ENCODE results near the gene OR56A4.
"Not testable (repeated sequence)": the region's sequence is repeated elsewhere in the genome, so short reads cannot be mapped to it uniquely, and the experiment has no call there.

The OR56A4 gene

GRCh38 chr11:5983443-5983842, 23.3 kb downstream of the OR56A4 start:
- Mint-ChIP-seq H3K27ac (no peak overlapping the region), H3K9me3 (peaks cover 10% of the 10 kb centered on the region), H3K4me3 (no peak overlapping the region), H3K27me3 (ENCODE audit: low read depth) (no peaks in the 10 kb centered on the region), H3K36me3 (ENCODE audit: low read depth) (no peaks in the 10 kb centered on the region), H3K4me1 (no peaks in the 10 kb centered on the region)
- TF ChIP-seq CTCF (IDR thresholded peaks at IDR 0.05; ENCODE audit: unreplicated experiment in 3 of 3): no peak

GRCh38 chr11:5973530-5973929, 33.2 kb downstream of the OR56A4 start:
- no peaks in the 10 kb centered on the region for H3K27me3 Mint-ChIP-seq (ENCODE audit: low read depth)
- no peaks in the 10 kb centered on the region for H3K36me3 Mint-ChIP-seq (ENCODE audit: low read depth)
- H3K27ac Mint-ChIP-seq: no peak overlapping the region
- no peak overlapping the region for H3K4me3 Mint-ChIP-seq
- H3K4me1 Mint-ChIP-seq: no peaks in the 10 kb centered on the region
- no peak for TF ChIP-seq CTCF (IDR thresholded peaks at IDR 0.05; ENCODE audit: unreplicated experiment in 3 of 3)
- H3K9me3 Mint-ChIP-seq: peaks cover 8% of the 10 kb centered on the region

DNA sequence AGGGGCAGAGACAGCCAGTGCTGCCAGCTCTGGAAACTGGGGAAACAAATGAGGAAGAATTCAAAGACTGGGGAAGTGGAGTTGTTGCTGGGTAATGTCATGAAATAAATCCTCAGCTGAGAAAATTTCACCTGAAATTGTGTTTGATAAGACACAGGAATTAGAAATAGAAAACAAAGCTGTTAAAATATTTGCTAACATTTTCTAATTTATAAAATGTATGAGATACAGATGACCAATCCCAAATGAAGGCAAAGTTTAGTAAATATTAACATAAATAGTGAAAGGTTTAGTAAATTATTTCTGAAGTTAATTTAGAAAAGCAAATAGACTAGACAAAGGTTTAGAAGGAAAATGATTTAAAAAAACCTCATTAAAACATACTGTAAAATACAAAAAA, 38.4 kb downstream of the OR56A4 start, which contains the start of gene OR56A5:
OR56A5 (minus strand) TSS at position 101 of the 400 bp plus-strand sequence; CDS start at position 101, 0 bp downstream.
- no peak within 1 kb of the TSS for H3K27ac Mint-ChIP-seq
- no peaks in the 10 kb centered on the region for H3K27me3 Mint-ChIP-seq (ENCODE audit: low read depth)
- no peak for TF ChIP-seq CTCF (IDR thresholded peaks at IDR 0.05; ENCODE audit: unreplicated experiment in 3 of 3)
- no peaks in the 10 kb centered on the region for H3K36me3 Mint-ChIP-seq (ENCODE audit: low read depth)
- H3K4me3 Mint-ChIP-seq: no peak within 1 kb of the TSS
- peaks cover 12% of the 10 kb centered on the region for H3K9me3 Mint-ChIP-seq
- H3K4me1 Mint-ChIP-seq: no peaks in the 10 kb centered on the region

DNA sequence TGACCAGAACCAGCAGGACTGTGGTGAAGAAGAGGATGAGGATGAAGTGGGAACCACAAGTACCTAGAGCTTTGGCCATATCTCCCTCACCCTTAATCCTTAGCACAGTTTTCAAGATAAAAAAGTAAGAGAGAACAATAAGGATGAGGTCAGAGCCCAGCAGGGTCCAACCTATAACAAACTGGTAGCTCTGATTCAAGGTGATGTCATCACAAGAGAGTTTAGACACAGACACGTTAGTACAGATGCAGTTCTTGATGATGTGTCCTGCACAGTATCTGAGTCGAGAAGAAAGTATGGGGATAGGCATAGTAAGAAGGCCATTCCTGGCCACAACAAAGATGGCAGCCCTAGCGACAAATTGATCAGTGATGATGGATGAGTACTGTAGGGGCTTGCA, 39.0 kb downstream of the OR56A4 start:
- H3K27ac Mint-ChIP-seq: no peak overlapping the region
- H3K36me3 Mint-ChIP-seq (ENCODE audit: low read depth): no peaks in the 10 kb centered on the region
- no peaks in the 10 kb centered on the region for H3K4me1 Mint-ChIP-seq
- H3K4me3 Mint-ChIP-seq: no peak overlapping the region
- H3K27me3 Mint-ChIP-seq (ENCODE audit: low read depth): no peaks in the 10 kb centered on the region
- no peak for TF ChIP-seq CTCF (IDR thresholded peaks at IDR 0.05; ENCODE audit: unreplicated experiment in 3 of 3)
- peaks cover 19% of the 10 kb centered on the region for H3K9me3 Mint-ChIP-seq

GRCh38 chr11:5966958-5967357, 39.8 kb downstream of the OR56A4 start:
- Mint-ChIP-seq H3K27me3 (ENCODE audit: low read depth) (no peaks in the 10 kb centered on the region), H3K4me1 (no peaks in the 10 kb centered on the region), H3K27ac (no peak overlapping the region), H3K36me3 (ENCODE audit: low read depth) (no peaks in the 10 kb centered on the region), H3K4me3 (no peak overlapping the region), H3K9me3 (peaks cover 23% of the 10 kb centered on the region)
- TF ChIP-seq CTCF (IDR thresholded peaks at IDR 0.05; ENCODE audit: unreplicated experiment in 3 of 3): no peak

DNA sequence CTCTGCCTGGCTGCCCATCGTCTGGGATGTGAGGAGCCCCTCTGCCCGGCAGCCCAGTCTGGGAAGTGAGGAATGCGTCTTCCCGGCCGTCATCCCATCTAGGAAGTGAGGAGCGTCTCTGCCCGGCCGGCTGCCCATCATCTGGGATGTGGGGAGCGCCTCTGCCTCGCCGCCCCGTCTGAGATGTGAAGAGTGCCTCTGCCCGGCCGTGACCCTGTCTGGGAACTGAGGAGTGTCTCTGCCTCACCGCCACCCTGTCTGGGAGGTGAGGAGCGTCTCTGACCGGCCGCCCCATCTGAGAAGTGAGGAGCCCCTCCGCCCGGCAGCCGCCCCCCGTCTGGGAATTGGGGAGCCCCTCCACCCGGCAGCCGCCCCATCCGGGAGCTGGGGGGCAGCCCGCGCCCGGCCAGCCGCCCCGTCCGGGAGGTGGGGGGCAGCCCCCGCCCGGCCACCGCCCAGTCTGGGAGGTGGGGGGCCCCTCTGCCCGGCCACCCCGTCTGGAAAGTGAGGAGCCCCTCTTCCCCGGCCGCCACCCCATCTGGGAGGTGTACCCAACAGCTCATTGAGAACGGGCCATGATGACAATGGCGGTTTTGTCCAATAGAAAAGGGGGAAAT, 45.9 kb downstream of the OR56A4 start:
- not testable (repeated sequence) for H3K36me3 Mint-ChIP-seq (ENCODE audit: low read depth); H3K27ac Mint-ChIP-seq; H3K4me3 Mint-ChIP-seq; H3K27me3 Mint-ChIP-seq (ENCODE audit: low read depth); H3K4me1 Mint-ChIP-seq
- peaks cover 34% of the 10 kb centered on the region for H3K9me3 Mint-ChIP-seq

All from nephron (organoid).